A549 (cell line): ENCODE measurements around the gene ZNF497. TPM values are rescaled to one million over a fixed set of nuclear protein-coding genes. Genes with fewer than 3 reads are reported as not detected.

Source experiments
- ATAC-seq, 2 experiments: fragments of 200-7000 bp in 1 of 2; fragments of >200 bp in 1 of 2; cut with Nextera tagmentation in 1 of 2; cut with Tn5 transposase in 1 of 2; 3 replicates each; pipeline versions ENCODE4 v1.8.0 to v1.9.1; 2018 to 2020; ENCODE audit warnings: mild to moderate bottlenecking in 1 of 2, moderate library complexity in 1 of 2
- CTCF ChIA-PET: fragments of 300-600 bp; sonication (Branson Sonifier 250); formaldehyde crosslinking; extraction: SDS; loops from one replicate; lab custom pipeline; 2021; ENCODE audit warnings: antibody characterized with exemption, inconsistent platforms; lab: Yijun Ruan, JAX
- POLR2A ChIA-PET: fragments of 350-600 bp; formaldehyde crosslinking; extraction: SDS; loops from one replicate; lab custom pipeline; 2021; ENCODE audit warnings: antibody characterized with exemption, inconsistent platforms; lab: Yijun Ruan, JAX
- DNase-seq, 2 experiments: peaks; one replicate each; pipeline versions ENCODE4 v3.0.0 to v3.0.0-alpha.2; 2011 to 2016; ENCODE audit warnings: low read depth in 1 of 2, low spot score in 1 of 2
- FAIRE-seq: peaks from 2 replicates; lab custom pipeline; 2011; peaks lifted over from hg19 to GRCh38; lab: Jason Lieb, UNC
- H3K27ac ChIP-seq, 2 experiments: fragments of >200 bp; sonication (Bioruptor Twin); formaldehyde crosslinking; 3 replicates each; pipeline ENCODE4 v1.5.1; 2016 to 2017
- H3K4me1 ChIP-seq: fragments of >200 bp; sonication (Bioruptor Twin); formaldehyde crosslinking; 3 replicates; pipeline ENCODE4 v1.6.1; 2016
- H3K4me2 ChIP-seq: fragments of >200 bp; sonication (Bioruptor Twin); formaldehyde crosslinking; 3 replicates; pipeline ENCODE4 v1.6.1; 2016
- H3K4me3 ChIP-seq: fragments of >200 bp; sonication (Bioruptor Twin); formaldehyde crosslinking; 3 replicates; pipeline ENCODE4 v1.5.1; 2016
- H3K9me3 ChIP-seq: fragments of >200 bp; sonication (Bioruptor Twin); formaldehyde crosslinking; 3 replicates; pipeline ENCODE4 v1.6.1; 2016
- ATOH8 ChIP-seq: fragments of 250-450 bp; sonication (Bioruptor Pico); IDR thresholded peaks from 2 replicates; pipeline ENCODE4 v1.5.0; 2020; ENCODE audit warnings: low read depth, mild to moderate bottlenecking, moderate library complexity
- CBX2 ChIP-seq: fragments of 200-600 bp; sonication (generic); IDR thresholded peaks from 2 replicates; pipeline ENCODE4 v1.6.1; 2016; ENCODE audit warnings: low read depth, mild to moderate bottlenecking, borderline replicate concordance
- CEBPB ChIP-seq, 2 experiments: fragments of >200 bp in 1 of 2; sonication (Bioruptor Twin) in 1 of 2; formaldehyde crosslinking in 1 of 2; IDR thresholded peaks; 2 replicates each; pipeline ENCODE4 v1.6.1; 2012 to 2016
- CHD2 ChIP-seq: fragments of 150-350 bp; IDR thresholded peaks from 2 replicates; pipeline ENCODE4 v1.6.1; 2014; ENCODE audit warnings: low read length; ENCODE audit not compliant: partially characterized antibody
- EHF ChIP-seq: fragments of 250-450 bp; sonication (Bioruptor Pico); IDR thresholded peaks from 2 replicates; pipeline ENCODE4 v1.5.0; 2020; ENCODE audit warnings: mild to moderate bottlenecking
- EHMT2 ChIP-seq: fragments of 200-600 bp; sonication (generic); IDR thresholded peaks from 2 replicates; pipeline ENCODE4 v1.6.1; 2016; ENCODE audit warnings: antibody characterized with exemption, low read depth, mild to moderate bottlenecking, moderate library complexity
- EP300 ChIP-seq, 2 experiments: fragments of >200 bp; sonication (Bioruptor Twin); formaldehyde crosslinking; IDR thresholded peaks; 2 replicates in 1 of 2; 3 replicates in 1 of 2; pipeline ENCODE4 v1.6.1; 2016 to 2017
- ESRRA ChIP-seq: fragments of 150-350 bp; IDR thresholded peaks from 2 replicates; pipeline ENCODE4 v1.6.1; 2014; ENCODE audit warnings: mild to moderate bottlenecking, low read length, borderline replicate concordance
- FOSL2 ChIP-seq, 2 experiments: fragments of 450-650 bp in 1 of 2; fragments of >200 bp in 1 of 2; sonication (Bioruptor Twin) in 1 of 2; formaldehyde crosslinking; IDR thresholded peaks; 2 replicates each; pipeline versions ENCODE4 v1.5.0 to v1.6.1; 2016 to 2020; ENCODE audit warnings: mild to moderate bottlenecking in 1 of 2, moderate library complexity in 1 of 2
- FOXS1 ChIP-seq: fragments of 250-450 bp; sonication (Bioruptor Pico); IDR thresholded peaks from 2 replicates; pipeline ENCODE4 v1.5.0; 2020; ENCODE audit warnings: mild to moderate bottlenecking, moderate library complexity
- GATA3 ChIP-seq: IDR thresholded peaks from 2 replicates; pipeline ENCODE4 v1.6.1; 2012; ENCODE audit warnings: borderline replicate concordance
- HDAC2 ChIP-seq: fragments of 200-600 bp; sonication (generic); IDR thresholded peaks from 2 replicates; pipeline ENCODE4 v1.6.1; 2016
- HEYL ChIP-seq: fragments of 250-450 bp; sonication (Bioruptor Pico); IDR thresholded peaks from 2 replicates; pipeline ENCODE4 v1.8.0; 2021; ENCODE audit warnings: mild to moderate bottlenecking, moderate library complexity
- HOXB5 ChIP-seq: fragments of 250-450 bp; sonication (Bioruptor Pico); IDR thresholded peaks from 2 replicates; pipeline ENCODE4 v1.5.0; 2020; ENCODE audit warnings: mild to moderate bottlenecking, moderate library complexity
- JUN ChIP-seq, 2 experiments: fragments of >200 bp; sonication (Bioruptor Twin); formaldehyde crosslinking; IDR thresholded peaks; 2 replicates in 1 of 2; 3 replicates in 1 of 2; pipeline ENCODE4 v1.6.1; 2016 to 2017
- NR3C1 ChIP-seq: fragments of >200 bp; sonication (Bioruptor Twin); formaldehyde crosslinking; IDR thresholded peaks from 3 replicates; pipeline ENCODE4 v1.6.1; 2017
- POLR2A ChIP-seq: IDR thresholded peaks from 2 replicates; pipeline ENCODE4 v1.6.1; 2012; ENCODE audit warnings: mild to moderate bottlenecking, low read length
- RNF2 ChIP-seq: fragments of 200-600 bp; sonication (generic); IDR thresholded peaks from 2 replicates; pipeline ENCODE4 v1.6.1; 2016; ENCODE audit warnings: low read depth, mild to moderate bottlenecking, antibody characterized with exemption, moderate library complexity, borderline replicate concordance
- SREBF2 ChIP-seq: fragments of 450-650 bp; IDR thresholded peaks from 2 replicates; pipeline ENCODE4 v1.6.1; 2014; ENCODE audit warnings: mild to moderate bottlenecking, moderate library complexity
- TFCP2L1 ChIP-seq: fragments of 250-450 bp; sonication (Bioruptor Pico); IDR thresholded peaks from 2 replicates; pipeline ENCODE4 v1.5.0; 2021; ENCODE audit warnings: mild to moderate bottlenecking
- TP53 ChIP-seq: fragments of 250-450 bp; sonication (Bioruptor Pico); IDR thresholded peaks from 2 replicates; pipeline ENCODE4 v1.5.0; 2021; ENCODE audit warnings: mild to moderate bottlenecking, moderate library complexity
- ZSCAN20 ChIP-seq: fragments of 250-450 bp; sonication (Bioruptor Pico); IDR thresholded peaks from 2 replicates; pipeline ENCODE4 v1.8.0; 2022; ENCODE audit warnings: mild to moderate bottlenecking, moderate library complexity
- WGBS: methylation state at CpG from one replicate; pipeline ENCODE4 v1.1.6; 2017; ENCODE audit errors: missing lambda C conversion rate; 5-methylcytosine and 5-hydroxymethylcytosine counted together
- polyA plus RNA-seq, 4 experiments: library from polyadenylated mRNA; depleted of rRNA in 3 of 4; stranded (reverse); fragments of >200 nt; fragmentation: RNase III in 1 of 4; extraction: RNeasy Plus Mini Kit Qiagen cat#74134 plus additional on column Dnase treatment in 1 of 4; gene quantifications; 2 replicates in 3 of 4; 3 replicates in 1 of 4; pipeline ENCODE4 v1.2.3, GENCODE V29; 2011 to 2017
- TF ChIP-seq, protein P1 (sequence below): IDR thresholded peaks from 2 replicates; pipeline ENCODE4 v1.6.1; 2012
- TF ChIP-seq, protein P2 (sequence below): fragments of 450-650 bp; IDR thresholded peaks from 2 replicates; pipeline ENCODE4 v1.6.1; 2014; ENCODE audit warnings: antibody characterized with exemption
- TF ChIP-seq, protein P3 (sequence below): fragments of 250-450 bp; sonication (Bioruptor Pico); IDR thresholded peaks from 2 replicates; pipeline ENCODE4 v1.5.0; 2021; ENCODE audit warnings: mild to moderate bottlenecking, moderate library complexity, borderline replicate concordance
- TF ChIP-seq, protein P4 (sequence below): IDR thresholded peaks from 2 replicates; pipeline ENCODE4 v1.6.1; 2012

Gene ZNF497
- polyA plus RNA-seq, 2 of the 4 experiments (the other 2 are of a cell fraction), result 1.1 to 2.0 TPM

- TF ChIP-seq, protein P1, sequence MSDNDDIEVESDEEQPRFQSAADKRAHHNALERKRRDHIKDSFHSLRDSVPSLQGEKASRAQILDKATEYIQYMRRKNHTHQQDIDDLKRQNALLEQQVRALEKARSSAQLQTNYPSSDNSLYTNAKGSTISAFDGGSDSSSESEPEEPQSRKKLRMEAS, result no peak
- TF ChIP-seq NR3C1 (no peak), EP300 (IDR thresholded peaks at IDR 0.05) (no peak), CEBPB (IDR thresholded peaks at IDR 0.05) (no peak), GATA3 (no peak), ATOH8 (no peak), TP53 (CRISPR knock-in tag) (no peak), ESRRA (no peak), CHD2 (no peak), TFCP2L1 (no peak), HEYL (CRISPR knock-in tag) (no peak), FOXS1 (CRISPR knock-in tag) (no peak), HDAC2 (no peak), JUN (IDR thresholded peaks at IDR 0.05) (no peak), ZSCAN20 (CRISPR knock-in tag) (no peak)
- TF ChIP-seq, protein P2, sequence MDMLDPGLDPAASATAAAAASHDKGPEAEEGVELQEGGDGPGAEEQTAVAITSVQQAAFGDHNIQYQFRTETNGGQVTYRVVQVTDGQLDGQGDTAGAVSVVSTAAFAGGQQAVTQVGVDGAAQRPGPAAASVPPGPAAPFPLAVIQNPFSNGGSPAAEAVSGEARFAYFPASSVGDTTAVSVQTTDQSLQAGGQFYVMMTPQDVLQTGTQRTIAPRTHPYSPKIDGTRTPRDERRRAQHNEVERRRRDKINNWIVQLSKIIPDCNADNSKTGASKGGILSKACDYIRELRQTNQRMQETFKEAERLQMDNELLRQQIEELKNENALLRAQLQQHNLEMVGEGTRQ, result no peak
- TF ChIP-seq, protein P3, sequence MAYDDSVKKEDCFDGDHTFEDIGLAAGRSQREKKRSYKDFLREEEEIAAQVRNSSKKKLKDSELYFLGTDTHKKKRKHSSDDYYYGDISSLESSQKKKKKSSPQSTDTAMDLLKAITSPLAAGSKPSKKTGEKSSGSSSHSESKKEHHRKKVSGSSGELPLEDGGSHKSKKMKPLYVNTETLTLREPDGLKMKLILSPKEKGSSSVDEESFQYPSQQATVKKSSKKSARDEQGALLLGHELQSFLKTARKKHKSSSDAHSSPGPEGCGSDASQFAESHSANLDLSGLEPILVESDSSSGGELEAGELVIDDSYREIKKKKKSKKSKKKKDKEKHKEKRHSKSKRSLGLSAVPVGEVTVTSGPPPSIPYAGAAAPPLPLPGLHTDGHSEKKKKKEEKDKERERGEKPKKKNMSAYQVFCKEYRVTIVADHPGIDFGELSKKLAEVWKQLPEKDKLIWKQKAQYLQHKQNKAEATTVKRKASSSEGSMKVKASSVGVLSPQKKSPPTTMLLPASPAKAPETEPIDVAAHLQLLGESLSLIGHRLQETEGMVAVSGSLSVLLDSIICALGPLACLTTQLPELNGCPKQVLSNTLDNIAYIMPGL (CRISPR knock-in tag), result no peak
- TF ChIP-seq, all 56 proteins: peak for 0
- no peak for FAIRE-seq
- CTCF ChIA-PET, result no interaction called here
Observed at GRCh38 chr19:58367698-58368454, 5.3 kb upstream of the ZNF497 start.

GRCh38 chr19:58366585-58367430 lies 4.3 kb upstream of the ZNF497 start:
- CTCF ChIA-PET, result no interaction called here
- Histone ChIP-seq H3K4me1 (no peaks in the 10 kb centered on the region; the same call in 2 of the 3 replicates), H3K9me3 (no peaks in the 10 kb centered on the region), H3K4me3 (no peak overlapping the region), H3K4me2 (no peak overlapping the region), H3K27ac (no peak overlapping the region)
- DNase-seq, result no peak
- no peak for ATAC-seq
- TF ChIP-seq FOSL2 (IDR thresholded peaks at IDR 0.05) (no peak), FOSL2 (CRISPR knock-in tag; IDR thresholded peaks at IDR 0.05) (no peak), SREBF2 (no peak), NR3C1 (no peak), EHF (CRISPR knock-in tag) (no peak), HOXB5 (CRISPR knock-in tag) (no peak), EP300 (IDR thresholded peaks at IDR 0.05) (no peak), EHMT2 (no peak), POLR2A (no peak), RNF2 (no peak), CBX2 (no peak)
- TF ChIP-seq, protein P4, sequence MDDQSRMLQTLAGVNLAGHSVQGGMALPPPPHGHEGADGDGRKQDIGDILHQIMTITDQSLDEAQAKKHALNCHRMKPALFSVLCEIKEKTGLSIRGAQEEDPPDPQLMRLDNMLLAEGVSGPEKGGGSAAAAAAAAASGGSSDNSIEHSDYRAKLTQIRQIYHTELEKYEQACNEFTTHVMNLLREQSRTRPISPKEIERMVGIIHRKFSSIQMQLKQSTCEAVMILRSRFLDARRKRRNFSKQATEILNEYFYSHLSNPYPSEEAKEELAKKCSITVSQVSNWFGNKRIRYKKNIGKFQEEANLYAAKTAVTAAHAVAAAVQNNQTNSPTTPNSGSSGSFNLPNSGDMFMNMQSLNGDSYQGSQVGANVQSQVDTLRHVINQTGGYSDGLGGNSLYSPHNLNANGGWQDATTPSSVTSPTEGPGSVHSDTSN, result no peak
- TF ChIP-seq, protein P2, result no peak
- WGBS, result 85% methylated on average over 30 of the region's 32 CpGs
- POLR2A ChIA-PET, result no interaction called here
- FAIRE-seq, result no peak

More at GRCh38 chr19:58367698-58368454, 5.3 kb upstream of the ZNF497 start:
- WGBS, result 96% methylated on average over 99 of the region's 106 CpGs
- Histone ChIP-seq H3K4me2 (no peak overlapping the region), H3K9me3 (no peaks in the 10 kb centered on the region; the same call in 2 of the 3 replicates), H3K27ac (no peak overlapping the region), H3K4me3 (no peak overlapping the region), H3K4me1 (no peaks in the 10 kb centered on the region)
- no peak for DNase-seq
- POLR2A ChIA-PET, result no interaction called here
- ATAC-seq, result no peak
